NCI-H187 (cell line): ENCODE data around the gene ZNF891.

Experiments used
- DNase-seq, 2 experiments: peaks; one replicate each; lab custom pipeline; 2025; lab: John Stamatoyannopoulos, UW

Gene ZNF891

DNA sequence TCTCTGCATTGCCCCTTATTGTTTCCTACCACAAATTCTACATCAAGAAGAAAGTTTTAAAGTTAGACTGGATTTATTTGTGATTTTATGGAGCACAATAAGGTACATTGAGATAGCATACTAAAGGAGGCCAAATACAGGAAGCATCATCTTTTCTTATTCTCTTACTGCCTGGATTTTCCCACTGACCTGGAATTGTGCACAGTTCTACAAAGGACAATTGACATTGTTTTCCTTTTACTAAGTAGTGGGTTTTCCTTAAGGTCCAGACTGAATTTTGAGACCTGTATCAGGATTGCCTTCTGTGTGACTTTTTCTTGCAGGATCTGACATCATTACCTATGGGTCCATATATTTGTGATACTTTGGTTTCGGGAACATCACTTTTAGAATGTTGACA is 68.1 kb downstream of the ZNF891 start:
- no peak for DNase-seq

DNA sequence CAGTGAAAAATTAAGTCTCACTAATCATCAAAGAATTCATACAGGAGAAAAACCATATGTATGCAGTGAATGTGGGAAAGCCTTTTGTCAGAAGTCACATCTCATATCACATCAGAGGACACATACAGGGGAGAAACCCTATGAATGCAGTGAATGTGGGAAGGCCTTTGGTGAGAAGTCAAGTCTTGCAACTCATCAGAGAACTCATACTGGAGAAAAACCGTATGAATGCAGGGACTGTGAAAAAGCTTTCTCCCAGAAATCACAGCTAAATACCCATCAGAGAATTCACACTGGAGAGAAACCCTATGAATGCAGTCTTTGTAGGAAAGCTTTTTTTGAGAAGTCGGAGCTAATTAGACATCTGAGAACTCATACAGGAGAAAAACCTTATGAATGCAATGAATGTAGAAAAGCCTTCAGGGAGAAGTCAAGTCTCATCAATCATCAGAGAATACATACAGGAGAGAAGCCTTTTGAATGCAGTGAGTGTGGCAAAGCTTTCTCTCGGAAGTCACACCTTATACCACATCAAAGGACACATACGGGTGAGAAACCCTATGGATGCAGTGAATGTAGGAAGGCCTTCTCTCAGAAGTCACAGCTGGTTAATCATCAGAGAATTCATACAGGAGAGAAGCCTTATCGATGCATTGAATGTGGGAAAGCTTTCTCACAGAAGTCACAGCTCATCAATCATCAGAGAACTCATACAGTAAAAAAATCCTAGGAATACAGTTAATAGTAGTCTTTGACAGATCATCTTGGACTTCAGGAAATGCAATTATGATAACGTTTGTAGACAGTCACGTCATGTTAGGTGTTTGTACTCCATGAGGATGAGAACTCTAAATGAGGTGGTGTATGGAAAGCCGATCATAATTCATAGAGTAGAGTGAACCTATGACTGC is 71.6 kb downstream of the ZNF891 start:
- DNase-seq = peak in 1 of 2 experiments; percentile 12

DNA sequence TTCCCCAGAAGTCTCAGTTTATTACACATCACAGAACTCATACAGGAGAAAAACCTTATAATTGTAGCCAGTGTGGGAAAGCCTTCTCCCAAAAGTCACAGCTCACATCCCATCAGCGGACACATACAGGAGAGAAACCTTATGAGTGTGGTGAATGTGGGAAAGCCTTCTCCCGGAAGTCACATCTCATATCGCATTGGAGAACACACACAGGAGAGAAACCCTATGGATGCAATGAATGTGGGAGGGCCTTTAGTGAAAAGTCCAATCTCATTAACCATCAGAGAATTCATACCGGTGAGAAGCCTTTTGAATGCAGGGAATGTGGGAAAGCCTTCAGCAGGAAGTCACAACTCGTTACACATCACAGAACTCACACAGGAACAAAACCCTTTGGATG is 72.6 kb downstream of the ZNF891 start:
- DNase-seq = no peak
